Heart right ventricle (tissue), 16 donors: Measurements from ENCODE around the gene SLC27A4. TPM values are rescaled to one million over a fixed set of nuclear protein-coding genes. Genes with fewer than 3 reads are reported as not detected.

Source experiments
- ATAC-seq, 8 donors: fragments of 200-7000 bp; cut with Tn5 transposase; one replicate each; pipeline ENCODE4 v1.9.1; 2020; ENCODE audit warnings: mild to moderate bottlenecking in 8 of 8, moderate library complexity in 8 of 8, moderate number of reproducible peaks in 1 of 8
- DNase-seq, 2 donors: peaks; one replicate each; pipeline ENCODE4 v3.0.0-alpha.2; 2020
- H3K27ac ChIP-seq, 10 donors: fragments of 200-600 bp; sonication (generic) in 2 of 10; one replicate each; pipeline versions ENCODE4 v1.5.0 to v1.8.0; 2020 to 2022; ENCODE audit warnings: mild to moderate bottlenecking in 3 of 10
- H3K27me3 ChIP-seq, 7 donors: fragments of 200-600 bp; one replicate each; pipeline ENCODE4 v1.8.0; 2021 to 2022; ENCODE audit warnings: mild to moderate bottlenecking in 2 of 7
- H3K36me3 ChIP-seq, 9 donors: fragments of 200-600 bp; sonication (generic) in 1 of 9; one replicate each; pipeline versions ENCODE4 v1.5.0 to v1.8.0; 2020 to 2022; ENCODE audit warnings: mild to moderate bottlenecking in 2 of 9
- H3K4me1 ChIP-seq, 9 donors: fragments of 200-600 bp; sonication (generic) in 1 of 9; one replicate each; pipeline versions ENCODE4 v1.5.0 to v1.8.0; 2020 to 2022; ENCODE audit warnings: mild to moderate bottlenecking in 4 of 9
- H3K4me3 ChIP-seq, 10 donors: fragments of 200-600 bp; sonication (generic) in 2 of 10; one replicate each; pipeline versions ENCODE4 v1.5.0 to v1.8.0; 2020 to 2022; ENCODE audit warnings: mild to moderate bottlenecking in 7 of 10, moderate library complexity in 2 of 10
- H3K9me3 ChIP-seq, 11 donors: fragments of 200-600 bp in 10 of 11; sonication (generic) in 2 of 11; one replicate each; pipeline versions ENCODE4 v1.5.0 to v1.8.0; 2013 to 2022; ENCODE audit warnings: mild to moderate bottlenecking in 2 of 11, control low read depth in 1 of 11, moderate library complexity in 1 of 11
- CTCF ChIP-seq, 9 donors: fragments of 200-600 bp; sonication (generic) in 2 of 9; IDR thresholded peaks; one replicate each; pipeline versions ENCODE4 v1.5.0 to v1.8.0; 2021 to 2022; ENCODE audit warnings: antibody characterized with exemption in 9 of 9, mild to moderate bottlenecking in 5 of 9, moderate library complexity in 1 of 9
- WGBS, 2 donors: extraction: QIAGEN DNeasy Blood & Tissue Kit; methylation state at CpG; one replicate each; pipeline ENCODE4 v1.1.7; 2013; ENCODE audit warnings: inconsistent platforms in 1 of 2; 5-methylcytosine and 5-hydroxymethylcytosine counted together
- intact Hi-C, 10 donors: fragments of 100-400 bp; cut with DNase I; formaldehyde crosslinking; loops; one replicate each; pipeline versions ENCODE4 v1.11.1 to v1.14.2; 2022
- polyA plus RNA-seq, 2 donors: library from polyadenylated mRNA; stranded (reverse); fragments of 200-250 nt; gene quantifications; one replicate each; pipeline ENCODE4 v1.2.3, GENCODE V29; 2013
- total RNA-seq, 10 donors: library from RNA; stranded (reverse); fragmentation: NEBNext Ultra II Directional in 3 of 10; extraction: Animal tissue kit (Norgen Biotek cat#: 25700) in 3 of 10; gene quantifications; one replicate each; pipeline versions ENCODE4 v1.2.1 to v1.2.4, GENCODE V29; 2021 to 2023
- donor health status: Arrhythmogenic right ventricular cardiomyopathy.
- donor health status: ischemic (EF 13 %, LVEDD 7.1; RV severe dilation, severe dysfunction).
- donor health status: healthy with polysubstance abuse.
- donor health status: DM: no; HTN: yes; CAD: no.
- donor health status: DM: no; HTN: no; CAD: no.
- donor health status: ischemic (EF 25% LVEDD 6.9; RV normal size, moderate dysfunction).
- donor health status: ischemic (EF 25% LVEDD 5.7; RV mildly dilated, moderate dysfunction).
- donor health status: healthy.
- donor health status: DM: yes; HTN: yes; CAD: no.
- donor health status: Ischemic cardiomyopathy.
- donor health status: ischemic (EF 35%, LVEDD 5.7; RV mildly dilated, moderate dysfunction).
- donor health status: nonischemic (EF 11% LVEDD 7.7; RV severe dilation, severe dysfunction).
- donor health status: DM: yes; HTN: yes; CAD: no.
- donor health status: PGD.
- donor health status: ischemic (EF 29% LVEDD 5.4; RV normal size, mild dysfunction).
- donor health status: nonischemic (EF 23%, LVEDD 6.1; RV moderate dilation, normal function).

The SLC27A4 gene
- total and polyA plus RNA-seq, 12 donors, result 10.0 to 37.2 (median 17.7) TPM

- Histone ChIP-seq H3K4me3 (no peak overlapping the region), H3K36me3 (peaks cover 0 to 60% (median 25%) of the 10 kb centered on the region in 9 donors), H3K27me3 (peaks cover 0 to 28% (median 6%) of the 10 kb centered on the region in 7 donors), H3K27ac (no peak overlapping the region), H3K9me3 (no peaks in the 10 kb centered on the region), H3K4me1 (peaks cover 0 to 12% (median 5%) of the 10 kb centered on the region in 9 donors)
- ATAC-seq (no peak), DNase-seq (no peak)
- intact Hi-C loops, result no loop called here
- TF ChIP-seq CTCF (IDR thresholded peaks at IDR 0.05), result no peak
- WGBS, 2 donors, result 91% methylated on average over 21 of the region's 21 CpGs
Measured at GRCh38 chr9:128391956-128392301, 51.6 kb downstream of the SLC27A4 start.

GRCh38 chr9:128392302-128393144 lies 52.2 kb downstream of the SLC27A4 start:
- H3K4me1 ChIP-seq, result peaks cover 0 to 18% (median 11%) of the 10 kb centered on the region in 9 donors
- no peak overlapping the region for H3K4me3 ChIP-seq
- DNase-seq (no peak), ATAC-seq (no peak)
- intact Hi-C loops, result no loop called here
- no peaks in the 10 kb centered on the region for H3K9me3 ChIP-seq
- H3K27me3 ChIP-seq, result peaks cover 0 to 30% (median 6%) of the 10 kb centered on the region in 7 donors
- H3K27ac ChIP-seq, result no peak overlapping the region
- TF ChIP-seq CTCF (IDR thresholded peaks at IDR 0.05), result no peak
- 73 to 83% methylated on average over 86 to 88 of the region's 88 CpGs for WGBS, 2 donors
- peaks cover 0 to 54% (median 25%) of the 10 kb centered on the region in 9 donors for H3K36me3 ChIP-seq

- 51 to 71% methylated on average over 51 to 56 of the region's 56 CpGs for WGBS, 2 donors
- no peak overlapping the region for H3K27ac ChIP-seq
- intact Hi-C loops, result no loop called here
- DNase-seq (no peak), ATAC-seq (no peak)
- H3K27me3 ChIP-seq, result peaks cover 0 to 35% (median 6%) of the 10 kb centered on the region in 7 donors
- H3K4me3 ChIP-seq, result no peak overlapping the region
- peaks cover 0 to 22% (median 12%) of the 10 kb centered on the region in 9 donors for H3K4me1 ChIP-seq
- peaks cover 0 to 46% (median 21%) of the 10 kb centered on the region in 9 donors for H3K36me3 ChIP-seq
- no peak for TF ChIP-seq CTCF (IDR thresholded peaks at IDR 0.05)
- H3K9me3 ChIP-seq, result no peaks in the 10 kb centered on the region
Measured at GRCh38 chr9:128393145-128393775, 52.9 kb downstream of the SLC27A4 start.

GRCh38 chr9:128393970-128394369 lies 53.6 kb downstream of the SLC27A4 start:
- intact Hi-C loops, result no loop called here
- H3K36me3 ChIP-seq, result peaks cover 0 to 39% (median 14%) of the 10 kb centered on the region in 9 donors
- DNase-seq, result no peak
- H3K9me3 ChIP-seq, result no peaks in the 10 kb centered on the region
- H3K4me3 ChIP-seq, result no peak overlapping the region
- TF ChIP-seq CTCF (IDR thresholded peaks at IDR 0.05), result no peak
- peaks cover 0 to 36% (median 6%) of the 10 kb centered on the region in 7 donors for H3K27me3 ChIP-seq
- 47 to 53% methylated on average over 7 of the region's 7 CpGs for WGBS, 2 donors
- H3K27ac ChIP-seq, result no peak overlapping the region
- ATAC-seq, result no peak
- peaks cover 0 to 22% (median 12%) of the 10 kb centered on the region in 9 donors for H3K4me1 ChIP-seq
